Endodermal cell (in vitro differentiated cells): ENCODE data around the gene LGR4. TPM values are rescaled to one million over a fixed set of nuclear protein-coding genes. Genes with fewer than 3 reads are reported as not detected.

ENCODE experiments used
- DNase-seq: peaks from one replicate; pipeline ENCODE4 v3.0.0-alpha.2; 2017
- H3K27ac ChIP-seq: 2 replicates; pipeline ENCODE4 v1.5.1; 2013; ENCODE audit warnings: mild to moderate bottlenecking, low read depth, low read length, moderate library complexity
- H3K27me3 ChIP-seq: 2 replicates; pipeline ENCODE4 v1.6.1; 2013; ENCODE audit warnings: mild to moderate bottlenecking, low read length, moderate library complexity; ENCODE audit not compliant: insufficient read depth, control insufficient read depth, poor library complexity, severe bottlenecking
- H3K36me3 ChIP-seq: 2 replicates; pipeline ENCODE4 v1.7.0; 2013; ENCODE audit warnings: mild to moderate bottlenecking, low read length, moderate library complexity; ENCODE audit not compliant: control insufficient read depth, insufficient read depth
- H3K4me1 ChIP-seq: one replicate; pipeline ENCODE4 v1.7.0; 2013; ENCODE audit warnings: low read length; ENCODE audit not compliant: control insufficient read depth, insufficient read depth
- H3K4me3 ChIP-seq: 2 replicates; pipeline ENCODE4 v1.5.1; 2013; ENCODE audit warnings: mild to moderate bottlenecking, low read length, moderate library complexity
- H3K9ac ChIP-seq: 2 replicates; pipeline ENCODE4 v1.6.1; 2013; ENCODE audit warnings: mild to moderate bottlenecking, low read length, moderate library complexity; ENCODE audit not compliant: poor library complexity, severe bottlenecking; ENCODE audit errors: extremely low read depth
- H3K9me3 ChIP-seq: 2 replicates; pipeline ENCODE4 v1.6.1; 2013; ENCODE audit warnings: mild to moderate bottlenecking, low read length, moderate library complexity; ENCODE audit not compliant: control insufficient read depth
- H3K27ac Mint-ChIP-seq: 2 replicates; pipeline ENCODE4 v1.8.0; 2020; ENCODE audit warnings: mixed read lengths
- H3K27me3 Mint-ChIP-seq: 2 replicates; pipeline ENCODE4 v1.8.0; 2021; ENCODE audit warnings: mild to moderate bottlenecking, mixed read lengths; ENCODE audit not compliant: insufficient read depth
- H3K36me3 Mint-ChIP-seq: 2 replicates; pipeline ENCODE4 v1.8.0; 2020; ENCODE audit warnings: low read depth, mixed read lengths
- H3K4me1 Mint-ChIP-seq: 2 replicates; pipeline ENCODE4 v1.8.0; 2020; ENCODE audit warnings: mixed read lengths
- H3K4me3 Mint-ChIP-seq: 2 replicates; pipeline ENCODE4 v1.8.0; 2020; ENCODE audit warnings: mild to moderate bottlenecking, moderate library complexity, mixed read lengths
- H3K9me3 Mint-ChIP-seq: 2 replicates; pipeline ENCODE4 v1.8.0; 2020; ENCODE audit warnings: mild to moderate bottlenecking, mixed read lengths
- CTCF ChIP-seq: fragments of 200-600 bp; sonication (generic); conservative IDR thresholded peaks from 2 replicates; pipeline ENCODE4 v1.5.0; 2021; ENCODE audit warnings: antibody characterized with exemption, mild to moderate bottlenecking
- WGBS, 2 experiments: methylation state at CpG; one replicate each; pipeline versions ENCODE4 v1.1.5 to v1.1.7; 2013; ENCODE audit warnings: missing lambda C conversion rate in 2 of 2, mixed read lengths in 1 of 2; ENCODE audit not compliant: insufficient coverage in 1 of 2, insufficient read length in 1 of 2; 5-methylcytosine and 5-hydroxymethylcytosine counted together
- total RNA-seq, 2 donors: library from RNA; stranded (reverse); fragmentation: NEBNext Ultra II Directional in 1 of 2; extraction: Animal tissue kit (Norgen Biotek cat#: 25700) in 1 of 2; gene quantifications; 2 replicates in 1 of 2; 3 replicates in 1 of 2; pipeline ENCODE4 v1.2.1, GENCODE V29; 2021

The LGR4 gene
- total RNA-seq, 2 donors from 2014 or later = 73.7 to 75.6 TPM

- H3K9me3 Mint-ChIP-seq = no peaks in the 10 kb centered on the region
- H3K27ac Mint-ChIP-seq = no peak overlapping the region
- H3K27me3 Mint-ChIP-seq = no peaks in the 10 kb centered on the region
- no peak for DNase-seq
- Histone ChIP-seq H3K9ac (no peak overlapping the region), H3K27ac (no peak overlapping the region), H3K4me3 (no peak overlapping the region), H3K4me1 (peaks cover 3% of the 10 kb centered on the region), H3K27me3 (no peaks in the 10 kb centered on the region), H3K9me3 (no peaks in the 10 kb centered on the region), H3K36me3 (no peaks in the 10 kb centered on the region)
- no peaks in the 10 kb centered on the region for H3K36me3 Mint-ChIP-seq
- H3K4me3 Mint-ChIP-seq = no peak overlapping the region
- peaks cover 8% of the 10 kb centered on the region for H3K4me1 Mint-ChIP-seq
- no peak for TF ChIP-seq CTCF
Observed at GRCh38 chr11:27477243-27477642, 4.7 kb upstream of the LGR4 start.

GRCh38 chr11:27475622-27476021, 3.0 kb upstream of the LGR4 start:
- DNase-seq = no peak
- no peak overlapping the region for H3K9ac ChIP-seq
- Mint-ChIP-seq H3K9me3 (no peaks in the 10 kb centered on the region), H3K4me3 (no peak overlapping the region), H3K36me3 (no peaks in the 10 kb centered on the region), H3K4me1 (peaks cover 10% of the 10 kb centered on the region), H3K27me3 (no peaks in the 10 kb centered on the region), H3K27ac (no peak overlapping the region)
- no peaks in the 10 kb centered on the region for H3K27me3 ChIP-seq
- 83 to 91% methylated on average over 2 to 5 of the region's 5 CpGs for WGBS, 2 experiments
- H3K9me3 ChIP-seq = no peaks in the 10 kb centered on the region
- TF ChIP-seq CTCF = no peak
- H3K27ac ChIP-seq = no peak overlapping the region
- no peak overlapping the region for H3K4me3 ChIP-seq
- no peaks in the 10 kb centered on the region for H3K36me3 ChIP-seq
- H3K4me1 ChIP-seq = peaks cover 3% of the 10 kb centered on the region

- Histone ChIP-seq H3K27me3 (no peaks in the 10 kb centered on the region), H3K36me3 (no peaks in the 10 kb centered on the region), H3K4me3 (peak overlapping the region; percentile 70), H3K4me1 (peaks cover 9% of the 10 kb centered on the region), H3K9me3 (no peaks in the 10 kb centered on the region), H3K9ac (peak overlapping the region; percentile 6), H3K27ac (no peak overlapping the region)
- H3K4me3 Mint-ChIP-seq = peak overlapping the region; percentile 73
- WGBS, 2 experiments = 36 to 73% methylated on average over 5 to 8 of the region's 9 CpGs
- no peaks in the 10 kb centered on the region for H3K36me3 Mint-ChIP-seq
- no peak for TF ChIP-seq CTCF
- no peak for DNase-seq
- H3K27ac Mint-ChIP-seq = peak overlapping the region; percentile 81
- H3K9me3 Mint-ChIP-seq = no peaks in the 10 kb centered on the region
- H3K27me3 Mint-ChIP-seq = no peaks in the 10 kb centered on the region
- peaks cover 34% of the 10 kb centered on the region for H3K4me1 Mint-ChIP-seq
Observed at GRCh38 chr11:27473017-27473406, 422 bp upstream of the LGR4 start.
